Activated CD4-positive, CD25-positive, alpha-beta regulatory T cell treated with anti-CD3 and anti-CD28 coated beads, Interleukin-2, amount 50 U/mL, for 24 hours (primary cell): ENCODE measurements around the gene CLIC1.

Source experiments
- ATAC-seq, 2 donors: fragments of 150-1000 bp; cut with Tn5 transposase; one replicate each; pipeline ENCODE4 v1.10.0; 2021; ENCODE audit warnings: mild to moderate bottlenecking in 1 of 2, moderate library complexity in 1 of 2

Gene CLIC1

GRCh38 chr6:31737991-31738979 lies 2.0 kb upstream of the CLIC1 start:
- no peak for ATAC-seq

- no peak for ATAC-seq
Observed at GRCh38 chr6:31737315-31737990, 1.1 kb upstream of the CLIC1 start.

GRCh38 chr6:31736768-31737314 lies 511 bp upstream of the CLIC1 start:
- no peak for ATAC-seq

- ATAC-seq: peak; percentile 66
Observed at GRCh38 chr6:31734821-31735406, 1.4 kb downstream of the CLIC1 start.

- ATAC-seq: no peak
Observed at GRCh38 chr6:31734247-31734820, 2.0 kb downstream of the CLIC1 start.

- ATAC-seq: no peak
Observed at GRCh38 chr6:31733734-31734133, 2.6 kb downstream of the CLIC1 start.

GRCh38 chr6:31732029-31732428 lies 4.3 kb downstream of the CLIC1 start:
- no peak for ATAC-seq

- no peak for ATAC-seq
Observed at GRCh38 chr6:31730631-31731086, 5.7 kb downstream of the CLIC1 start.

- ATAC-seq: peak; percentile 31 to 45
Observed at GRCh38 chr6:31729979-31730630, 6.2 kb downstream of the CLIC1 start.

- ATAC-seq: peak; percentile 71 to 74
Observed at GRCh38 chr6:31729515-31729978, 6.8 kb downstream of the CLIC1 start.

GRCh38 chr6:31728767-31729514 lies 7.4 kb downstream of the CLIC1 start, which contains the start of gene DDAH2:
Gene DDAH2, minus strand, starts transcription at chr6:31729299. Its CDS starts 138 bp downstream, at chr6:31729161.
- peak; percentile 14 to 25 for ATAC-seq

- no peak for ATAC-seq
Observed at GRCh38 chr6:31727717-31728671, 8.3 kb downstream of the CLIC1 start.

GRCh38 chr6:31727034-31727716 lies 9.2 kb downstream of the CLIC1 start:
- ATAC-seq: peak in 1 of 2 donors; percentile 32

GRCh38 chr6:31725502-31726350 lies 10.6 kb downstream of the CLIC1 start:
- no peak for ATAC-seq

GRCh38 chr6:31723980-31724691 lies 12.2 kb downstream of the CLIC1 start:
- no peak for ATAC-seq

GRCh38 chr6:31723245-31723979 lies 12.9 kb downstream of the CLIC1 start, which contains the start of gene MPIG6B:
Gene MPIG6B, plus strand, starts transcription at chr6:31723373. Its CDS starts 11 bp downstream, at chr6:31723384.
- no peak for ATAC-seq

GRCh38 chr6:31722173-31722572 lies 14.2 kb downstream of the CLIC1 start:
- ATAC-seq: no peak
